Smooth muscle cell (in vitro differentiated cells): Measurements from ENCODE around the gene MC1R. TPM values are rescaled to one million over a fixed set of nuclear protein-coding genes. Genes with fewer than 3 reads are reported as not detected.

Experiments
- DNase-seq: peaks from one replicate; lab custom pipeline; 2025; ENCODE audit not compliant: unreplicated experiment; lab: John Stamatoyannopoulos, UW
- H2AFZ ChIP-seq: fragments of 200-600 bp; sonication (generic); 2 replicates; pipeline ENCODE4 v1.6.0; 2016; ENCODE audit warnings: antibody characterized with exemption, low read depth, mild to moderate bottlenecking
- H3F3A ChIP-seq: fragments of 200-600 bp; sonication (generic); 2 replicates; pipeline ENCODE4 v1.6.0; 2017; ENCODE audit warnings: antibody characterized with exemption, low read depth
- H3K27ac ChIP-seq: fragments of 200-600 bp; sonication (generic); 2 replicates; pipeline ENCODE4 v1.5.1; 2016; ENCODE audit warnings: low read depth, mild to moderate bottlenecking
- H3K27me3 ChIP-seq: fragments of 200-600 bp; sonication (generic); 2 replicates; pipeline ENCODE4 v1.6.1; 2016; ENCODE audit warnings: low read depth, mild to moderate bottlenecking
- H3K36me3 ChIP-seq: fragments of 200-600 bp; sonication (generic); 2 replicates; pipeline ENCODE4 v1.5.1; 2016; ENCODE audit warnings: low read depth
- H3K4me1 ChIP-seq: fragments of 200-600 bp; sonication (generic); 2 replicates; pipeline ENCODE4 v1.5.1; 2016; ENCODE audit warnings: low read depth
- H3K4me2 ChIP-seq: fragments of 200-600 bp; sonication (generic); 2 replicates; pipeline ENCODE4 v1.6.0; 2016; ENCODE audit warnings: mild to moderate bottlenecking
- H3K4me3 ChIP-seq: fragments of 200-600 bp; sonication (generic); 2 replicates; pipeline ENCODE4 v1.5.1; 2016; ENCODE audit warnings: mild to moderate bottlenecking
- H3K79me2 ChIP-seq: fragments of 200-600 bp; sonication (generic); 2 replicates; pipeline ENCODE4 v1.6.0; 2016; ENCODE audit warnings: low read depth, mild to moderate bottlenecking
- H3K9ac ChIP-seq: fragments of 200-600 bp; sonication (generic); 2 replicates; pipeline ENCODE4 v1.6.0; 2016; ENCODE audit warnings: low read depth
- H3K9me3 ChIP-seq: fragments of 200-600 bp; sonication (generic); replicated peaks from 2 replicates; pipeline ENCODE4 v1.5.1; 2016; ENCODE audit warnings: low read depth
- H4K20me1 ChIP-seq: fragments of 200-600 bp; sonication (generic); 2 replicates; pipeline ENCODE4 v1.6.0; 2016; ENCODE audit warnings: low read depth
- CTCF ChIP-seq: fragments of 200-600 bp; sonication (generic); IDR thresholded peaks from 2 replicates; pipeline ENCODE4 v1.5.1; 2017; ENCODE audit warnings: borderline replicate concordance, mild to moderate bottlenecking, antibody characterized with exemption; ENCODE audit not compliant: insufficient read depth, poor library complexity, severe bottlenecking
- WGBS: methylation state at CpG from one replicate; pipeline ENCODE4 v1.1.7; 2016; ENCODE audit warnings: low lambda C conversion rate; 5-methylcytosine and 5-hydroxymethylcytosine counted together
- polyA plus RNA-seq: library from polyadenylated mRNA; unstranded; fragments of >200 nt; fragmentation: Nextera tagmentation; extraction: Ambion mirVana; gene quantifications from 2 replicates; pipeline ENCODE4 v1.2.1, GENCODE V29; 2016
- total RNA-seq: library from RNA; depleted of rRNA; stranded (reverse); fragments of >200 nt; gene quantifications from 2 replicates; pipeline ENCODE4 v1.2.3, GENCODE V29; 2014

The MC1R gene
- total and polyA plus RNA-seq, 2 experiments from 2014 or later: 14.5 to 16.8 TPM

GRCh38 chr16:89946515-89946914 lies 27.9 kb downstream of the MC1R start:
- no peaks in the 10 kb centered on the region for H3K4me1 ChIP-seq
- DNase-seq: no peak
- H3K79me2 ChIP-seq: peaks cover 23% of the 10 kb centered on the region
- no peak overlapping the region for H3K9ac ChIP-seq
- H3K4me3 ChIP-seq: no peak overlapping the region
- H2AFZ ChIP-seq: no peak overlapping the region
- no peaks in the 10 kb centered on the region for H3F3A ChIP-seq
- no peaks in the 10 kb centered on the region for H3K27me3 ChIP-seq
- 83% methylated on average over 4 of the region's 5 CpGs for WGBS
- no peak overlapping the region for H3K4me2 ChIP-seq
- no peak for TF ChIP-seq CTCF
- H3K36me3 ChIP-seq: no peaks in the 10 kb centered on the region
- H4K20me1 ChIP-seq: peaks cover 22% of the 10 kb centered on the region
- H3K9me3 ChIP-seq: no peaks in the 10 kb centered on the region
- no peak overlapping the region for H3K27ac ChIP-seq

GRCh38 chr16:89949121-89949742 lies 30.6 kb downstream of the MC1R start:
- 52% methylated on average over 31 of the region's 55 CpGs for WGBS
- Histone ChIP-seq H3K9ac (peak overlapping the region; percentile 73), H2AFZ (no peak overlapping the region)

GRCh38 chr16:89949756-89950155 lies 31.1 kb downstream of the MC1R start:
- H3K9me3 ChIP-seq: no peaks in the 10 kb centered on the region
- H4K20me1 ChIP-seq: peaks cover 52% of the 10 kb centered on the region
- no peaks in the 10 kb centered on the region for H3K4me1 ChIP-seq
- no peaks in the 10 kb centered on the region for H3F3A ChIP-seq
- no peaks in the 10 kb centered on the region for H3K36me3 ChIP-seq
- peak overlapping the region; percentile 76 for H3K4me3 ChIP-seq
- DNase-seq: no peak
- TF ChIP-seq CTCF: no peak
- no peaks in the 10 kb centered on the region for H3K27me3 ChIP-seq
- H2AFZ ChIP-seq: no peak overlapping the region
- H3K27ac ChIP-seq: no peak overlapping the region
- no peak overlapping the region for H3K9ac ChIP-seq
- peaks cover 34% of the 10 kb centered on the region for H3K79me2 ChIP-seq
- 93% methylated on average over 12 of the region's 12 CpGs for WGBS
- H3K4me2 ChIP-seq: peak overlapping the region; percentile 96

More at GRCh38 chr16:89949121-89949742, 30.6 kb downstream of the MC1R start:
- Histone ChIP-seq H3K4me2 (peak overlapping the region; percentile 96), H3K36me3 (no peaks in the 10 kb centered on the region), H4K20me1 (peaks cover 48% of the 10 kb centered on the region), H3K9me3 (no peaks in the 10 kb centered on the region), H3K4me3 (peak overlapping the region; percentile 76), H3K4me1 (no peaks in the 10 kb centered on the region), H3K27ac (no peak overlapping the region), H3K79me2 (peaks cover 34% of the 10 kb centered on the region), H3K27me3 (no peaks in the 10 kb centered on the region), H3F3A (no peaks in the 10 kb centered on the region)
- no peak for DNase-seq
- no peak for TF ChIP-seq CTCF

- no peaks in the 10 kb centered on the region for H3K4me1 ChIP-seq
- H3K4me2 ChIP-seq: no peak overlapping the region
- peaks cover 60% of the 10 kb centered on the region for H4K20me1 ChIP-seq
- no peak for DNase-seq
- no peak overlapping the region for H3K27ac ChIP-seq
- WGBS: 96% methylated on average over 5 of the region's 5 CpGs
- H3F3A ChIP-seq: no peaks in the 10 kb centered on the region
- H3K27me3 ChIP-seq: no peaks in the 10 kb centered on the region
- no peak for TF ChIP-seq CTCF
- no peaks in the 10 kb centered on the region for H3K9me3 ChIP-seq
- peaks cover 34% of the 10 kb centered on the region for H3K79me2 ChIP-seq
- no peaks in the 10 kb centered on the region for H3K36me3 ChIP-seq
- no peak overlapping the region for H3K9ac ChIP-seq
- no peak overlapping the region for H3K4me3 ChIP-seq
- H2AFZ ChIP-seq: no peak overlapping the region
These were observed 32.8 kb downstream of the MC1R start for GRCh38 chr16:89951509-89951908.
